Activated naive CD4-positive, alpha-beta T cell (primary cell): ENCODE data around the gene CSNK1A1L.

Source experiments
- DNase-seq, 4 experiments: peaks; one replicate each; lab custom pipeline; 2025; lab: John Stamatoyannopoulos, UW

The CSNK1A1L gene

DNA sequence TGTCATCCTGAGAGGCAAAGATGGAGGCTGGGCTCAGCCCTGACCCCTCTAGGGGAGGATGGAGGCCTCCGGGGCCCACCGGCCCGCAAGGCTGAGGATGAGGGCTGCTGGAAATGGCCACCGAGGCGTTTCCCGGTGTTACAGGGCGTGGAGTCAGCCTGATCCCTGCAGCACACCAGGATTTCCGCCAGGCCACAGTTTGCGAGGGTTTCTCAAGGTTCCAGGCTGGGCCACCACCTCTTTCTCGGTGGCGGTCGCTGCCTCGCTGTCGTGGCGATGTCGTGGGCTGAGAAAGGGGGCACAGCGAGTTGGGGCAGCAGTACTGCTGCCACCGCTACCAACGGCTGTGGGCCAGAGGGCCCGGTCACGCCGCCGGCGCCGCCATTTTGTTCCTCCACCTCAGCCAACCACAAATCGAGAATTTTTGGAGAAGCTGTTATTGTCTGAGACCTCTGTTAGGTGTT lies at the start of gene CSNK1A1L:
Gene CSNK1A1L (minus strand): TSS at position 414 of the 464 bp plus-strand sequence. CDS start 408 bp downstream, at position 6.
- DNase-seq, result no peak

GRCh38 chr13:37149380-37149779 lies 43.9 kb upstream of the CSNK1A1L start:
- no peak for DNase-seq

GRCh38 chr13:37148501-37148900 lies 43.0 kb upstream of the CSNK1A1L start:
- no peak for DNase-seq

GRCh38 chr13:37144661-37145060 lies 39.2 kb upstream of the CSNK1A1L start:
- no peak for DNase-seq

DNA sequence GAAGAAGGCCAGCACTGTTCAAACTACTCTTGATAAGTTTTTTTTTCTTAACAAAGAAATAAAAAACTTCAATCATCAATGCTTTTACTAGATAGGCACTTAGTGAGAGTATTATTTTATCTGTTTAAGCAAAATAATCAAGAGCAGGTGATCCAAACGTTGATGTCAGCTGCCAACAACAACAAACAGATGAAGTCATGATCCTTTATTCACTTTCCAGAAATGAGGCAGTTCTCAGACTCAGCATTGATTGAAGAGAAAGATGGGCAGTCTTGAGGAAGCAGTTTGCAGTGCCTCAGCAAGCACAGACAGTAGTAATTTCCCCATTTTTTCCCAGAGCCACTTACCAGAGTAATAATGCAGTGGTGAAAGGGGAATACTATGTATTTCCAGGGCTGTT lies 38.4 kb upstream of the CSNK1A1L start:
- no peak for DNase-seq

DNA sequence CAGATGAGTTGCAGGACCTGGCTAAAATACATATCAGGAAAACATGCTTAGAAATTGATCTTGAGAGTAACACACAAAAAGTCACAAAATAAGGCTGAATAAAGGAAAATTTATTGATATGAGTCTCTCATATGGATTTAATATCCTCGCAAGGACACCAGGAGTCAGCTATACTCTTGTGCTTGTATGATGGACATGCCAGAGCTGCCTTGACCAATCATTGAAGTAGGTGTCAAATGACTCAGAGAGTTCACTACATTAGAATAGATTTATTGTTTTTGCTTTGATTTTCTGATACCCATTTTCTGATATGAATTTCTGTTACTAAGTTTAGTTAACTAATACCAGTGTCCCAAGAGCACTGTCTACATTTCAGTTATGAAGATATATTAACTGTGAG lies 37.4 kb upstream of the CSNK1A1L start:
- no peak for DNase-seq

DNA sequence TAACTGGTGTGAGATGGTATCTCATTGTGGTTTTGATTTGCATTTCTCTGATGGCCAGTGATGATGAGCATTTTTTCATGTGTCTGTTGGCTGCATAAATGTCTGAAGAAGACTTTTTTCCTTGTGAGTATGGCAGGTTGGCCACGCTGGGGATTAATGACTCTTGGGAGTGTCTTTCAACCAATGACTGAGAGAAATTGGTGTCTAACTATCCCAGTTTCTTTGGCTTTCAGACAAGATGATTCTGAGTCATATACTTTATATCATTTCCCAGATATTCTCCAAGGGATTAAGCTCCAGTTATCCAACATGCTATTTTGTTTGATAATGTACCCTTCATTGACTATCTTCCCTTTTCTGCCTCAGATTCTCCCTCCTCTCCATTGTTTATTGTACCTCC lies 35.5 kb upstream of the CSNK1A1L start:
- DNase-seq, result no peak

DNA sequence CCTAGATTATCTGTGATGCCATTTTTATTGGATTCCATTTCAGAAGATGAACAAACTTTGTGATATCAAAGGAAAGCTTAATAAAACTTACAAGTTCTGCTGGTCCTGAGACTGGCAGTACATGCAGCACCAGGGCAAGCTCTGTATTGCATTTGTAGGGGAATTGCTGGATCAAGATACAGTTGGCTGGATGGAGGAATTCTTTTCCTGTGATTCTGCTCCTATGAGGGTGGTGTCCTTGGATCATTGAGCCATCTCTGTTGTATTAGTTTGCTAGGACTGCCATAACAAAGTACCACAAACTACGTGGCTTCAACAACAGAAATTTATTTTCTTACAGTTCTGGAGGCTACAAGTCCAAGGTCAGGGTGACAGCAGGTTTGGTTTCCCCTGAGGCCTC lies 33.9 kb upstream of the CSNK1A1L start:
- DNase-seq, result no peak

DNA sequence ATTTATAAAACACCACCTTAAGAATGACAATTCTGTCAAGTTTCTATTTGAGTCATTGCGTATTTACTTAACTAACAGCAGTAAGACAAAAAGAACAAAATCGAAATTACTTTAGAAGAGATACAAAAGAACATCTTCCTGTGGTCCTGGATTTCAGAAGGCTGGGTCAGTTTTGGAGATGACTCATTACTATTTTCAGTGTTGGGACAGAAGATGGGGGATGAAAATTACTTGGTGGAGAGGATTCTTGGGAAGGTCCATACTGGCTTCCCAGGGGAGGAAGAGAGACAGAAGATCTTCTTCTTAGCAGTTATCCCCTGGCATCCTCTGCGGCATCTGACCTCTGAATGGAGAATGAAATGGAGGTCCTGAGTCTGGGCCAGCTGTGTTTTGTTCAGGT lies 33.5 kb upstream of the CSNK1A1L start:
- DNase-seq, result no peak

DNA sequence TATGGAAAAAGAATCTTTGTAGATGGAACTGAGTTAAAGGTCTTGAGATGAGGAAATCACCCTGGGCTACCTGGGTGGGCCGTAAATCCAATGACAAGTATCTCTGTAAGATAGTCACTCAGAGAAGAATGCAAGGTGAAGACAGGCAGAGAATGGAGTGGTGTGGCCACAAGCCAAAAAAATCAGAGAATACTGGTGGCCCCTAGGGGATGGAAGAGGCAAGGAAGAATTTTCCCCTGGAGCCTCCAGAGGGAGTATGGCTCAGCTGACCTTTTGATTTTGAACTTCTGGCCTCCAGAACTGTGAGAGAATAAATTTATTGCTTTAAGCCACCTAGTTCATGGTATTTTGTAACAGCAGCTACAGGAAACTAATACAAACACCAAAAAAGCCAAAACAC lies 32.7 kb upstream of the CSNK1A1L start:
- no peak for DNase-seq

DNA sequence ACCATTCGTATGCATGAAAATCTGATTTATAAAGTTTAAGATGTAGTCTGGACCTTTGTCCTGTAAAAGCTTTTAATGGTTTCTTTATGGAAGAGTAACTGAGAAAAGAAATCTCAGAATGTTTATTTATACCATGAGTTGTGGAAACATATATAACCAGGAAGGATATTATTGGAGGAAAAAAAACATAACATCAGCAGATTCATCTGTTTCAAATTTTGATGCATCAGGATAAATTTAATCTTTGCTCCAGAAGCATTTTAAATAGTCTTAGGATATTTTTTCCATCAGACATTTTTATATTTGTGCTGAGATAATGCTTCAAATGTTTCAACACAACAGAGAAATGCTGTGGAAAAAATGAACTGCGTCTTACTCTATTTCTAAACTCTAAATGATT lies 31.2 kb upstream of the CSNK1A1L start:
- no peak for DNase-seq

DNA sequence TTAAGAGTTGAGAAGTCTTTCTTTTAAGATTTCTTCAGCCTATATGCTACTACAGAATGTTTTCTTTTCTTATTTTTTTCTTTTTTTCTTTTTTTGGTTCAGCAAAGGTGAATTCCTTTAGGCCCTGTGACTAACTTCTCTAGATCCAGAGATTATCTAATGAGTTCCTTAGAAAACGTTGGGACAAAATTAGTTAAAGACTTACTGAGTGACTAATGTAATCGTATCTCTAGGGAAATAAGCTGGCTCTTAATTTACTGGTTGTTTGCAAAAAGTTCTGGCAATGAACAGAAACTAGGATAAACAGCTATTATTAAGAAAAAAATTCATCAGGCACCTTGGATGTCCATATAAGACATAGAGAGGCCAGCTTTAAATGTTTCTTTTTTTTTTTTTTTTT lies 30.7 kb upstream of the CSNK1A1L start:
- no peak for DNase-seq

- DNase-seq, result no peak
Observed at GRCh38 chr13:37134411-37135041, 29.1 kb upstream of the CSNK1A1L start.

- DNase-seq, result no peak
Observed at GRCh38 chr13:37132211-37132610, 26.7 kb upstream of the CSNK1A1L start.

DNA sequence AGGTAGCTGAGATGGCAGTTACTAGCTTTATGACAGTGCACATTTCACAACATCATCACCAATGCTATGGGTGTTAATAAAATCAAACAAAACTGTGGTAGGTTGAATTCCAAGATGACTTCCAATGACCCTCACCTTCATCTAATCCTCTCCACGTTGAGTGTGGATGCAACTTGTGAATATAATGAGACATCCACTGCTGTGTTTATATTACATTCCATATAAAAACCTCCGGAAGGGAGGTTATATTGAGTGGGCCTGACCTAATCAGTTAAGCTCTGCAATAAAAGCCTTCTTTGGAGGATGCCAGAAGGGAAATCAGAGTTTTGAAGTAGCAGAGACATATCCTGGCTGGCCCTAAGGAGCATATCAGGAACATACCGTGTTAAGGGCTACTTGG lies 25.6 kb upstream of the CSNK1A1L start:
- DNase-seq, result no peak

GRCh38 chr13:37129866-37130265 lies 24.4 kb upstream of the CSNK1A1L start:
- no peak for DNase-seq

DNA sequence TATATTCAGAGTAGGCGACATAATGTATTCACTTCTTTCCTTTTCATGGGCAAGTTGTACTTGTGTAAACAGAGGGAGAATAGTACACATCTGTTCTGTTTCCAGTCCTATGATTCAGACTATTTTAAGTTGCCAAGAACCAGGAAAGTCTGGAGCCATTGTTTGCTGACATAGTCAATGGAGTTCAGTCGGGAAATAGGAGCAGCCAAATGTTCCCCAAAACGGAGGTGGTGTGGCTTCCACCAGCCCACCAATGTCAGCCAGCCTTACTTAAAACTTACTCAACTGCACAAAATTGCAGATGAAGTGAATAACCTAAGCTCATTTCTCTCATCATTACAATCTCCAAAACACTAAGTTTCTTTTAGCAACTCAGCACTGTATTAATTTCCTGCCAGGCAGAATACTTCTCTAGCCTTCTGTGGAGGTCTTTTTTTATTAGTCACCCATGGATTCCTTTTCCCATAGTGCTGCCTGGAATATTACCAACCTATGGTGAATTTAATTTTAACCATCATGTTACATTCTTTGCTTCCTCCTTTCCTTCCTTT lies 22.3 kb upstream of the CSNK1A1L start:
- DNase-seq, result no peak

DNA sequence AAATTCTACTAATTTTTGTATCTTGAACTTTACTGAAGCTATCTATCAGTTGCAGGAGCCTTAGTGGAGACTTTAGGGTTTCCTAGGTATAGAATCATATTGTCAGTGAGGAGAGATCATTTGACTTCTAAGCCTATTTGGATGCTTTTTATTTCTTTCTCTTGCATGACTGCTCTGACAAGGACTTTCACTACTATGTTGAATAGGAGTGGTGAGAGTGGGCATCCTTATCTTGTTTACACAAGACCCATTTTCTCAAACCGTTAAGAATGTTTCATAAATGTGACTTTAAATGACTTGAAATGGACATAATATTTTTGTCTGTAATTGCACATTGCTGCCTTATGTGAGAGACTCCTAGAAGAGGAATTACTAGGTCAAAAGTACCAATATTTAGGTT lies 17.9 kb upstream of the CSNK1A1L start:
- no peak for DNase-seq

DNA sequence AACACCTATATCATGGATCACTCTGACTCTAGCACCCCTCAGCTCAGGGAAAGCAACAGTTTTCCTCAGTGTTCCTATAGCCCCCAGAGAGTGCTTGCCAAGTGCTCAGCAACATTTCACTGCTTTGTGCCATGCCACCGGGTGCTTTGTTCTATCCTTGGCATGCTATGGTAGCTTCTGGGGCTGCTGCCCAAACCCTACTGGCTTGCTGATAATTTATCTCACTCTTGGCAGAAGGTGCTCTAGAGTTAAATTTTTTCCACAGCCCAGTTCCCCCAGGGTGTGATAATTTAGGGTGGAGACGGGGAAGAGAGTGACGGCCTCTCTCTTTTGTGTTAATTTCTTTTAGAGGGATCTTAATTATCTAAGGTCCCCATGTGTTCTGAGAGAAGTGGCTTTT lies 12.6 kb upstream of the CSNK1A1L start:
- DNase-seq, result no peak

DNA sequence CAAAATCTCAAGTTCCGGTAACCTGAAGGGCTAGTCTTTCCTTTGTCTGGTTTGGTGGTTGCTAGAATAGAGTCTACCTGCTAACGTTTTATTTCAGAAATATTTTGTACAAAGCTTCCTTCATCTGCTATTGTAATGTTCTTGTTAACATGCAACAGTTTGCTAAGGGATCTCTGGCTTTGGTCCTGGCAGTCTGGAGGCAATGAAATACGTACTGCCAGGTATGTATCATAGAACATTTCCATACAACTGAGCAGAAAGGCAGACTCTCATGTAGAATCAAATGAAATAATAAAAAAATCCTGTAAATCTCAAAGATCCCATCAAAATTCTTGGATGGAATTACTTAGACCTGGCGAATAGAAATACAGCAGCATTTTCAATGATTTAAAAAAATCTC lies 8.8 kb upstream of the CSNK1A1L start:
- DNase-seq, result no peak

- no peak for DNase-seq
Observed at GRCh38 chr13:37113534-37113933, 8.1 kb upstream of the CSNK1A1L start.

GRCh38 chr13:37109051-37109678 lies 3.7 kb upstream of the CSNK1A1L start:
- no peak for DNase-seq

GRCh38 chr13:37107868-37108267 lies 2.4 kb upstream of the CSNK1A1L start:
- DNase-seq, result no peak

DNA sequence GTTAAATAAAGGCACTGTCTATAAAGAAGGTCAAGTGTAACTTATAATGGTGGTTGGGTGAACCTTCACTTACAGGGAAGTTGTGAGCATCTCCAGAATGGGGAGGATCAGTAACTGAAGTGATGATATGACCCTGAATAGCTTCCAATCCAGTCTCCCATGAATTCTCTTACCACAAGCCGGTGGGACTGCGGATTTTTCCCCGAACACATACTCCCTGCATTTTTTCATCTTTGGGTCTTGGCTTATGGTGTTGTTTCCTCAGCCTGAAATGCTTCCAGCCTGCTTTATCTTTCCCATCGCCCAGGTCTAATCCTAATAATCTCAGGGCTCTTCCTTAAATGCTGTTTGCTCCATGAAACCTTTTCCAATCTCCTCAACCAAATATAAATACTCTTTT lies 2.0 kb upstream of the CSNK1A1L start:
- no peak for DNase-seq
